GM21529 (cell line): Measurements from ENCODE around the gene OTUB1.

Experiments
- ATAC-seq: cut with Tn5 transposase; IDR thresholded peaks from one replicate; pipeline ENCODE4 v1.9.1; 2021; ENCODE audit not compliant: unreplicated experiment

OTUB1 gene

GRCh38 chr11:64004590-64004984 is 18.3 kb downstream of the OTUB1 start:
- no peak for ATAC-seq

DNA sequence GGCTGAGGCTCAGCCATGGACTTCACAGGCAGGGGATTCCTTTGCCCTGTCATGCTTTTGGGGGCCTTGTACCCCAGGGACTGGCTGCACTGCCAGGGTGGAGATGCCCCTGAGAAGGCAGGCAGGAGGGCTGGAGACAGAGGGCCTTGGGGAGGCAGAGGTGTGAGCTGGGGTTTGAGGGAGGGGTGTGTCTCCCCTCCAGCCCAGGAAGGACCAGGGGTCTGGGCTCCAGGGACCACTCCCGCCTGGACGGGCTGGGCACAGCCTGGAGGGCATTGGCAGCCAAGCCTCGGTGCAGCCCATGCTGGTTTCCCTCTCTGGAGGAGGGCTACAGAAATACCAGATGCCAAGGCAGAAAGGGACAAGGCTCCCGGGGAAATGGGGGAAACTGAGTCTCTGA is 19.5 kb downstream of the OTUB1 start:
- no peak for ATAC-seq

- ATAC-seq, result no peak
These were observed 20.2 kb downstream of the OTUB1 start for GRCh38 chr11:64006398-64006797.

GRCh38 chr11:64007160-64007628 is 21.0 kb downstream of the OTUB1 start:
- no peak for ATAC-seq

GRCh38 chr11:64007629-64008282 is 21.5 kb downstream of the OTUB1 start:
- ATAC-seq, result no peak

DNA sequence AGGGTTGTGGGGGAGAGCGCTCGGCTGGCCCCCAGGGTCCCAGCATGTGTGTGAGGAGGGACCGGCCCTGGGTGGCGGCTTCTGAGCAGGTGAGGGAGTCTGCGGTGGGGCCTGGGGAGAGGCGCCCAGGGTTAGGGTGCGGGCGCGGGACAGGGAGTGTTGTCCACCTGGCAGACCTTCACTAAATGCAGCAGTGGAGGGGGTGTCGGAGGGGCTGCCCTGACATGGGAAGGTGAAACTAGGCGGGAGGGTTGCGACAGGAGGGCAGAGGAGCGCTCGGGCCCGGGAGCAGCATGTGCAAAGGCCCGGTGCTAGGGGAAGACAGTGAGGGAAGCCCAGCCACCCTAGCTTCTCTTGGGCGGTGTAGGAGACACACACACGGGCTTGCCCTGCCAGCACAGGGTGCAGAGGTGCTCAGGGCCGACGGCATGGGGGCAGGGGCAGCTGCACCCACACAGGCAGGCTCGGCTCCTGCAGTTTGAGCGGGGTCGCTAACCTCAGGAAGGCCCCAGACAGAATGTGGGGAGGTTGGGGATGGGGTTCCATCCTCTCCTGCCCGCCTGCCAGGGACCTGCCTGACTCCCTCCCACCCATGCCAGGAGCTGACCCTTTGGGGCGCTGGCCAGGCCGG is 22.2 kb downstream of the OTUB1 start:
- ATAC-seq, result no peak

GRCh38 chr11:64008914-64009633 is 22.8 kb downstream of the OTUB1 start:
- no peak for ATAC-seq

DNA sequence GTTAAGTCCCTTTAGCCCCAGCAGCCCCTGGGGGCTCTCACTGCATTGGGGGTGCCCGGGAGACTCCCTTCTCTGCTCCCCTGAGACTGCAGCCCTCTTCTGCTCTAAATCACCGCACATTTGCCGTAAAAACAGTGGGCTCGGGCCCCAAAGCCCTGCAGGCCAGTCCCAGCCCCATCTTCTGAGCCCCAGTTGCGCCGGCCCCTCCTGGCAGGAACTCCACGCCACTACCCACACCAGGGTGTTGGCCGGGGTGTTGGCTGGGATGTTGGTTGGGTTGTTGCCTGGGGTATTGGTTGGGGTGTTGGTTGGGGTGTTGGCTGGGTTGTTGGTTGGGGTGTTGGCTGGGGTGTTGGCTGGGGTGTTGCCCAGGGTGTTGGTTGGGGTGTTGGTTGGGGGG is 23.5 kb downstream of the OTUB1 start:
- ATAC-seq, result no peak

GRCh38 chr11:64010783-64011182 is 24.5 kb downstream of the OTUB1 start:
- ATAC-seq, result no peak

- ATAC-seq, result no peak
These were observed 25.1 kb downstream of the OTUB1 start for GRCh38 chr11:64011371-64011770.

GRCh38 chr11:64013141-64013896 is 27.1 kb downstream of the OTUB1 start:
- ATAC-seq, result no peak

GRCh38 chr11:64014356-64014755 is 28.1 kb downstream of the OTUB1 start:
- ATAC-seq, result no peak

DNA sequence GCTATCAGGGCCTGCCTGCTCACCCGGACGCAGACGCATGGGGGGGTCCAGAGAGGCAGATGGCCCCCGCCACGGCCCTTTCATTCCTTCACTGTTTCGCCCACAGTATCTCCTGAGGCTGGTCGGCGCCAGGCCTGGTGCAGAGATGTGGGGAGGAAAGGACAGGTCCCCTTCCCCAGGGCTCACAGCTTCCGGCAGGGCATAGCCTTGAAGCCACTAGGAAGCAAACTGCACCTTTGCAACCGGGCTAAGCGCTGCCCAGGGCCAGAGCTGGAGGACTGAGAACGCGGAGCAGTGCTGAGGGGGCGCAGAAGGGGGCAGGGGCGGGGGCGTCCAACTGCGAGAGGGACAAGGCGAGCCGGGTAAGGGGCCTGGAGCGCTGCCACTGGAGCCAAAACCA is 29.3 kb downstream of the OTUB1 start:
- no peak for ATAC-seq

GRCh38 chr11:64015935-64016845 is 30.0 kb downstream of the OTUB1 start:
- ATAC-seq, result no peak

GRCh38 chr11:64017945-64018224 is 31.6 kb downstream of the OTUB1 start:
- no peak for ATAC-seq

DNA sequence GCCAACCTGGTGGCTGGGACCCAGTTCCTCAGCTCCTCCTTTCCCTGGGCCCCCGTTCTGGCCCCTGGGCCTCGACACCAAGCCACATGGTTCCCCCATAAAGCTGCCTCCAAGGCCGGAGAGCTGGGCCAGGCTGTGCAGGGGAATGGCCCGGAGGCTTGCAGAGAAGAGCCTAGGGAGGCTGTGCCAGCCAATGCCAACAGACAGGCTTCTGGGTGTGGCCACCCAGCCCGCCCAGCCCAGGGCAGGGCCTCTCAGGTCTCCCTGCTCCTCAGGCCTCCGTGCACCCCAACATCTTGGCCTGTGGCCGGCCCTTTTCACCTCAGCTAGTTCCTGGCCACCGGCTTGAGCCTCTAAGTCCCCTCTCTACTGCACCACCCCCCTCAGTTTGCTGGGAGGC is 32.1 kb downstream of the OTUB1 start:
- ATAC-seq, result no peak

DNA sequence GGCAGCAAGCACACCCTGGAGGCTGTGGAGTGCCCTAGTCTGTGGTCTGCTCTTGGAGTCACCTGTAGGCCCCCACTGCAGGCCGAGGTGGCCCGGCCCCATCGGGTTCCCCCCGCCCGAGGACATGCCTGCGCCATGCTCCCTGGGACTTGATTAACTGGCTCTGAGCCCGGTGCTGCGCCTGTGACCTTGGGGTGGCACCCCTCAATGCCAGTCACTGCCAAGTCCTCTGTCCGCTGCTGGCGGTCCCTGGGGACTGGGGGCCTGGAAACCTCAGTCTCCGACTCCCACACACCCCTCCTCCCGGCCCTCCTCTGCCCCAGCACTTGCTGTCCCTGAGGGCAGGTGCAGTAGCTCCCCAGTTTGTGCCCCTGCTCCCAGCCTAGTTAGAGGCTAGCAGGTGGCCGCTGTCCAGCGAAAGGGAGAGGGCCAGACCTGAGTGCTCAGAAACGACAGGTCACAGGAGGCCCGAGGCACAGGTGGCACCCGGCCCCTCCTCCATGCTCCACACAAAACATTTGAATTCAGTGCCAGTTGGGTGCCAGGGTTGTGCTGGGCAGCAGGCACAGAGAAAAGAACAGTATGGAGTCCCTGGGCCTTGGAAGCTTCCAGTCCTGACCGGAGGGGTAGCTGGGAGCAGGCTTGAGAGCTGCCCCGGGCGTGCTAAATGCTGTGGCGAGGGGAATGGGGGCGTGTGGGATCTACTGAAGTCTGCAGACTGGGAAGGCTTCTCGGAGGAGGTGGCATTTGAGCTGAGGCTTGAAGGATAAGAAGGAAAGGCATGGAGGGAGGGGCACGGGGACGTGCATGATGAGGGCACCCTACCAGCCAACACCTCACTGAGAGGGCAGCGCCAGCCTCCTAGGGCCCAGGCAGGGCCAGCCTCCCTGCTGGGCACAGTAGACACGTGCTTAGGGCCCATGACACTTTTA is 33.1 kb downstream of the OTUB1 start:
- no peak for ATAC-seq

- ATAC-seq, result no peak
These were observed 34.9 kb downstream of the OTUB1 start for GRCh38 chr11:64020976-64021756.

GRCh38 chr11:64021757-64022093 is 35.5 kb downstream of the OTUB1 start:
- ATAC-seq, result no peak
